ENCODE results near the gene ZCWPW1.
A peak's percentile ranks its signal among the peaks of the same experiment; 100 is the strongest.
"Not testable (repeated sequence)": the region's sequence is repeated elsewhere in the genome, so short reads cannot be mapped to it uniquely, and the experiment has no call there.

Gene ZCWPW1

DNA sequence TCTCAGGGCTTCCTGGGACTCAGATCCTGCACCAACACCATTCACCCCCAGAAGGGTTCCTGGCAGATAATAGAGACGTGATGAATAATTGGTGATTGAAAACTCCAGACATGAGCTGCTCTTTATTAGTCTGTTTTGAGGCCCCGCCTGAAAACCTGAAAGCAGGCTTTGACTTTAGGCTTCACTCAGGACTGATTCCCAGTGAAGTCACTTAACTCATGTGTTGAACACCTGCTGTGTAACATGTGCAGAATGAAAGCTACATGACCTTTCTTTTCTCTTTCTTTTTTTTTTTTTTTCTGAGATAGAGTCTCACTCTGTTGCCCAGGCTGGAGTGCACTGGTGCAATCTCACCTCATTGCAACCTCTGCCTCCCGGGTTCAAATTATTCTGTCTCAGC, 26.7 kb upstream of the ZCWPW1 start:
- DNase-seq, result no peak

DNA sequence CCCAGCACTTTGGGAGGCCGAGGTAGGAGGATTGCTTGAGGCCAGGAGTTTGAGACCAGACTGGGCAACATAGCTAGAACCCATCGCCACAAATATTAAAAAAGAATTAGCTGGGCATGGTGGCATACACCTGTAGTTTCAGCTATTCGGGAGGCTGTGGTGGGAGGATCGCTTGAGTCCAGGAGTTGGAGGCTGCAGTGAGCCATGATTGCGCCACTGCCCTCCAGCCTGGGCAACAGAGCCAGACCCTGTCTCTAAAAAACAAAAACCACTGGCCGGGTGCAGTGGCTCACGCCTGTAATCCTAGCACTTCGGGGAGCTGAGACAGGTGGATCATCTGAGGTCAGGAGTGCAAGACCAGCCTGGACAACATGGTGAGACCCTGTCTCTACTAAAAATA, 25.4 kb upstream of the ZCWPW1 start:
- not testable (repeated sequence) for DNase-seq

DNA sequence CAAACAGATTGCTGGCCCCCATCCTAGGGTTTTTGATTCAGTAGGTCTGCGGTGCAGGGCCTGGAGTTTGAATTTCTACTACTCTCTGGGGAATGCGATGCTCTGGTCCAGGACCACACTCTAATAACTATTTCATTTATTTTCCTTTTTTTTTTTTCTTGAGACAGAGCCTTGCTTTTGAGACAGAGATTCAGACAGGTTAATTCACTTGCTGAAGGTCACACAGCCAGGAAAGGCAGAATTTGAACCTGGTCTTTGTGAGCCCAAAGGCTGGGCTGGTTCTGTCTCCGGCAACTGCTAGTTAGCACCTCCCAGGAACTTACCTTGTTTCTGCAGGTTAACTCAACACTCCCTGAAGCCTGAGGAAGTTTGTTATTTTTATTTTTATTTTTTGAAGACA, 24.0 kb upstream of the ZCWPW1 start:
- no peak for DNase-seq

DNA sequence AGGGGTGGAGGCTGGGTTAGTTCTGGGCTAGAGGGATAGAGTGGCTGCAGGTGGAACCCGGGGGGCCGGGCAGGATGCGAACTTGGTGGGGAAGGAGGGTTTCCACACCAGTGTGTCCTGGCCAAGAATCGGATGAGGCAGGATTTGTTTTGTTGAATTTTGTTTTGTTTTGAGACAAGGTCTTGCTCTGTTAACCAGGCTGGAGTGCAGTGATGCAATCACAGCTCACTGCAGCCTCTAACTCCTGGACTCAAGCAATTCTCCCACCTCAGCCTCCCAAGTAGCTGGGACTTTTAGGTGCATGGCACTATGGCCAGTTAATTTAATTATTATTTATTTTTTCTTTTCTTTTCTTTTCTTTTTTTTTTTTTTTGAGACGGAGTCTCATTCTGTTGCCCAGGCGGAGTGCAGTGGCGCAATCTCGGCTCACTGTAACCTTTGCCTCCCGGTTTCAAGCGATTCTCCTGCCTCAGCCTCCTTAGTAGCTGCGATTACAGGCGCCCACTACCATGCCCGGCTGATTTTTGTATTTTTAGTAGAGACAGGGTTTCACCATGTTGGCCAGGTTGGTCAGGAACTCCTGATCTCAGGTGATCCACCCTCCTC, 20.8 kb upstream of the ZCWPW1 start:
- DNase-seq, result no peak

DNA sequence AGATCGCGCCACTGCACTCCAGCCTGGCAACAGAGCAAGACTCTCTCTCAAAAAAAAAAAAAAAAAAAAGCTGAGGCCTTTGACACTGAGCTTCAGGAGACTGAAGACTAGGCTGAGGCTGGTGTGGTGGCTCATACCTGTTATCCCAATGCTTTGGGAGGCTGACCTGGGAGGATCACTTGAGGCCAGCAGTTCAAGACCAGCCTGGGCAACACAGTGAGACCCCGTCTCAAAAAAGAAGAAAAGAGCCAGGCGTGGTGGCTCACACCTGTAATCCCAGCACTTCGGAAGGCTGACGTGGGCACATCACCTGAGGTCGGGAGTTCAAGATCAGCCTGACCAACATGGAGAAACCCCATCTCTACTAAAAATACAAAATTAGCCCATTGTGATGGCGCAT, 18.9 kb upstream of the ZCWPW1 start:
- not testable (repeated sequence) for DNase-seq

DNA sequence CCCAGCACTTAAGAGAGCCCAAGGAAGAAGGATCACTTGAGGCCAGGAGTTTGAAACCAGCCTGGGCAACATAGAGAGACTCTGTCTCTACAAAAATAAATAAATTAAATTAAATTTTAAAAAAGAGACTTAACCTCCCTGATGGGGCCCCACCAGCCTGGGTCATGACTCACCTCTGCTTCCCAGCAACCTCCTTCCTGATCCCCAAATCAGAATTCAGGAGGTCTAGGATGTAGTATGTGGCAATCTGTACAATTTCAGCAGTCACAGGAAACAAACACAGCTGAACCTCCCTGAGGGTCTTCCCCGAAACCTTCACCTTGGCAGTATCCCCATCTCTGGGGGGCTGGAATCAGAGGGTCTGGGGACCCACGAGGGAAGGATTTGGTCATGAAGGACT, 17.5 kb upstream of the ZCWPW1 start:
- DNase-seq, result no peak

DNA sequence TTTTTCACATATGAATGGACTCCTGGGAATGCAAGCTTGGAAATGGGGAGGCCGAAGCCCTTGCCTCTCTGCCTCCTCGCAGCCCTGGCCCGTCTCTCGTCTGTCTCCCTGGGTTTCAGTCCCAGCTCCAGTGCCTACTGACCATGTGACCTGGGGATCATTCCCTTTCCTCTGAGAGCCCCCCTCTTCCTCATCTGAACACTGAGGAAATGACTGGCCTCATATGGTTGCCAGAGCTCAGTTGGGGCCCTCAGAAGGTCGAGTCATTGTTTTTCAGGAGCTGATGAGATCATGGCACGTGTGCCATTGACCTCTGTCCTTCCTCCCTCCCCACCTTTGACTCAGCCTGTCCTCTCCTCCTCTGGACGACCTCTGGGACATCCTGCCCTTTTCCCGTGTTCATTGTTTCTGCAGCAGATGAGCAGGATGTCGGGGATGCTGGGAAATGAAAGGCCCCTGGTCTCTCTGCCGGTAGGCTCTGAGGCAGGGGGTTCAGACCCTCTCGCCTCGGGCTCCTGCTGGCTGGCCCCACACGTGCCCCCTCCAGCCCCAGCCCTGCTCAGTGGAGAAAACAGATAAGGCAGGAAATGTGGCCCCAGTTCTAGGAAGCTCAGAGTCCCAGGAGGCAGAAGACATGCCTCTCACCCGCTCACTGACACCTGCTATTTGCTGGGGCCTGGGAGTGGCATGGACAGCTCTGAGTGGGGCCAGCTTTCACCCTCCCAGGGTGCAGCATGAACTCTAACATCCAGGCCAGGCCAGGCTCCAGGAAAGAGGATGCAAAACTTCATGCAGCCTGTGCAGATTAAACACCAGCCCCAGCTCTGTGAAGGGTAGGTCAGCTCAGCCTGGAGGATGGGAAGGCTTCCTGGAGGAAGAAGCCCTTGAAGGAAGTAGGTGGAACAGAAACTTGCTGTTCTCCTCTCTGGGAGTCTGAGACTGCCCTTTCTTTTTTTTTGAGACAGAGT, 16.1 kb upstream of the ZCWPW1 start:
- no peak for DNase-seq

DNA sequence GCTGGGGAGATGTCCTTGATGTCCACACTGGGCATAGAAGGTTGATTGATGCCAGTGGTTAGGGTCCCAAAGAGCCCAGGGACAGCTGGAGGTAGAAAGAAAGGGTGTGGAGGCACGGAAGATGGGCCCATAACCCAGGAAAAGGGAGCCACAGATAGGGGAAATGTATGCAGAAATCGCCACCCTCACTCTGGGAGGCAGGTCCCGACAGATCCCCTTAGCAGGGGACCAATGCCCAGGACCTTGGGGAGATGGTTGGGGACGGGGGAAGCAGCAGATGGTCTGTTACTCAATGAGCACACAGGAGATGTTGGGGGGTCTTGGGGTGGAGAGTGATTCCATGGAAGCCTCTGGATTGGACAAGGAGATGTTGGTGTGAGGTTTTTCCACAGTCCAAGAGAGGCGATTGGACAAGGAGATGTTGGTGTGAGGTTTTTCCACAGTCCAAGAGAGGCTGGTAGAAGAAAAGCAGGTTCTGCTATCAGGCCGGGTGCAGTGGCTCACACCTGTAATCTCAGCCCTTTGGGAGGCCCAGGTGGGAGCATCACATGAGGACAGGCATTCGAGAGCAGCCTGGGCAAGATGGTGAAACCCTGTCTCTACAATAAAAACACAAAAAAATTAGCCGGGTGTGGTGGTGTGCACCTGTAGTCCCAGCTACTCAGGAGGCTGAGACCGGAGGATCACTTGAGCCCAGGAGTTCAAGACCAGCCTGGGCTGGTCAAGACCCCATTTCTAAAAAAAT, 14.8 kb upstream of the ZCWPW1 start:
- DNase-seq, result no peak

DNA sequence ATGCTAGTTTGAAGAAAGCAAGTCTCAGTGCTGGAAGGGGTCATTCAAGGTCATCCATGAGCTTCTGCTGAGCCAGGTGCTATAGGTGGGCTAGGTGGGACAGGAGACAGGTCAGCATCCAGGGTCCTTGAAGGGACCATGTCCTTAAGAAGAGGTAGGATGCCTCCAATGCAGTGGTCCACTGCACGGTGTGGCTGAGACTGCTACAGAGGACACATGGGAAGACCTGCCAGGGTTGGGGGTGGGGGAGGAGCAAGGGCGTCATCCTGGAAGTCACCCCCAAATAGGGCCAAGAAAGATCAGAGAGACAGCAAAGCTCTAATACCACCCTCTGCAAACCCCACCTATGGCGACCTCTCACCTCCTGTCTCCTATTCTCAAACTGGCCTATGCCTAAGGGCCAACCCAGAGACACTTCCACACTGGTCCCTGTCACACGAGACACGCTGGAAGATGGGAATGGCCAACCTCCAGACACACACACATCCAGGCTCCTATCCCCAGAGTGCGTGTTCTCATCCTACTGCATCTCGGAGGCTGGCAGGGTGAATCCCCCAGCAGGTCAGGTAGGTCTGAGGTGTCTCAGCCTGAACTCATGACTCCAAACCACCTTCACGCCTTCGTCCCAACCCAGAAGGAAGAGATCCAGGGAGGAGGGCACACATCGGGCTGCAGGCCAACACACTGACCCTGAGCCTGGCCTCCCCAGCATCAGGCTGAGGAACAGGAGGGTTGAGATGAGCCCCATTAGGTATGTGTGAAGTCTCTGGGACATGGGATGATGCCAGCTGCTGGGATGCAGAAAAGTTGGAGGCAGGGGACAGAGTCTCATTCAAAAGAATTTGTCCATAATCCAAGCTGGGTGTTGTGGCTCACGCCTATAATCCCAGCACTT, 13.4 kb upstream of the ZCWPW1 start:
- DNase-seq, result no peak

DNA sequence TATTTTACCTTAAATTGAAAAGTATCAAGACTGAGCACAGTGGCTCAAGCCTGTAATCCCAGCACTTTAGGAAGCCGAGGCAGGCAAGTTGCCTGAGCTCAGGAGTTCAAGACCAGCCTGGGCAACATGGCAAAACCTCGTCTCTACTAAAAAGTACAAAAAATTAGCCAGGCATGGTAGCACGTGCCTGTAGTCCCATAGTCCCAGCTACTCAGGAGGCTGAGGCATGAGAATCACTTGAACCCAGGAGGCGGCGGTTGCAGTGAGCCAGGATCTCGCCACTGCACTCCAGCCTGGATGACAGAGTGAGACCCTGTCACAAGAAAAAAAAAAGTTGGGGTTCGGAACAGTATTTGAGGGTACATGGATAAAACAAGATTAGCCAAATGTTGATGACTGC, 10.7 kb upstream of the ZCWPW1 start:
- not testable (repeated sequence) for DNase-seq

DNA sequence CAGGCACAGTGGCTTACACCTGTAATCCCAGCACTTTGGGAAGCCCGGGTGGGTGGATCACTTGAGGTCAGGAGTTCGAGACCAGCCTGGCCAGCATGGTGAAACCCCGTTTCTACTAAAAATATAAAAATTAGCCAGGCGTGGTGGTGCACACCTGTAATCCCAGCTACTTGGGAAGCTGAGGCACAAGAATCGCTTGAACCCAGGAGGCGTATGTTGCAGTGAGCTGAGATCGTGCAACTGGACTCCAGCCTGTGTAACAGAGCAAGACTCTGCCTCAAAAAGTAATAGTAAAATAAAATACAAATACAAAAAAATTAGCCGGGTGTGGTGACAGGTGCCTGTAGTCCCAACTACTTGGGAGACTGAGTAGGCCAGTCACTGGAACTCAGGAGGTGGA, 10.2 kb upstream of the ZCWPW1 start:
- not testable (repeated sequence) for DNase-seq

DNA sequence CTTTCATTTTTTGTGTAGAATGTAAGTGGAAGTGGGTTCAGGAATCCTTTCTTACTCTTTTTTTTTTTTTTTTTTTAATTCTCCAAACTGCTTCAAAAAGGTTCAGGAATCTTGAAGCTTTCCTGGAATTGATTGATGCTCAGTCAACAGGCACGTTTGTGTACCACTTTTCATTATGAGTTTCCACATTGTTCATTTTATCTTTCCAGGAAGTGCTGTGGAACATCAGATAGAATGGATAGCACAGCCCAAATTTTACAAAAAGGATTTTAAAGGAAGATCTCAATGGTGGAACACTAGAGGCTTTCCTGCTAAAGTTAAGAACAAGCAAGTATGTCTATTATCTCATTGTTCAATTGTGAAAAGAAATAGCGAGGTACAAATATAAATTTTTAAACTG, 9.7 kb upstream of the ZCWPW1 start:
- no peak for DNase-seq

DNA sequence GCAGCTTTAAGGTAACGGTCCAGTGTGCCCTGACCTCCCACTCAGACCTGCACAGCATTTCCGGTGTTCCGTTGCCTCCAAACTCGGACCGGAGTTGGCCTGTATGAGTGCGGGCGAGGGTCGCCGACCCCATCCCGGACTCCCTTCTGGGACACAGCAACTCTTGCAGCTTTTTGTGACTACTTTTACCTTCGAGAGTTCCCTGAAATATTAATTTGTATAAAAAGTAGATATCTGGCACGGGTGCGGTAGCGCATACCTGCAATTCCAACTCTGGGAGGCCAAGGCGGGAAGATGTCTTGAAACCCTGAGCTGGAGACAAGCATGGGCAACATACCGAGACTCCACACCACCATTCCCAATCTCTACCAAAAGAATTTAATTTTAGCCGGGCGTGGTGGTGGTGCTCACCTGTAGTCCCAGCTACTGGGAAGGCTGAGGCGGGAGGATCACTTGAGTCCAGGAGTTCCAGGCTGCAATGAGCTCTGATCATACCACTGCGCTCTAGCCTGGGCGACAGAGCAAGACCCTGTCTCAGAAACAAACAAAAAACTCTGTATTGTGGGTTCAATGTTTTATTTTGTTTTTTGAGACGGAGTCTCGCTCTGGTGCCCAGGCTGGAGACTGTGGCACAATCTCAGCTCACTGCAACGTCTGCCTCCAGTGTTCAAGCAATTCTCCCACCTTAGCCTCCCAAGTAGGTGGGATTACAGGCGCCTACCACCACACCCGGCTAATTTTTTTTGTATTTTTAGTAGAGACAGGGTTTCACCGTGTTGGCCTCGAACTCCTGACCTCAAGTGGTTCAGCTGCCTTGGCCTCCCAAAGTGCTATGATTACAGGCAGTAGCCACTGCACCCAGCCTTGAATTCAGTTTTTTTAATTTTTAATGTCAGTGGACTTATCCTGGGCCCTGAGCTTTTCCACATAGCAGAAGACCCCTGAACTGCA, 8.9 kb upstream of the ZCWPW1 start:
- no peak for DNase-seq

DNA sequence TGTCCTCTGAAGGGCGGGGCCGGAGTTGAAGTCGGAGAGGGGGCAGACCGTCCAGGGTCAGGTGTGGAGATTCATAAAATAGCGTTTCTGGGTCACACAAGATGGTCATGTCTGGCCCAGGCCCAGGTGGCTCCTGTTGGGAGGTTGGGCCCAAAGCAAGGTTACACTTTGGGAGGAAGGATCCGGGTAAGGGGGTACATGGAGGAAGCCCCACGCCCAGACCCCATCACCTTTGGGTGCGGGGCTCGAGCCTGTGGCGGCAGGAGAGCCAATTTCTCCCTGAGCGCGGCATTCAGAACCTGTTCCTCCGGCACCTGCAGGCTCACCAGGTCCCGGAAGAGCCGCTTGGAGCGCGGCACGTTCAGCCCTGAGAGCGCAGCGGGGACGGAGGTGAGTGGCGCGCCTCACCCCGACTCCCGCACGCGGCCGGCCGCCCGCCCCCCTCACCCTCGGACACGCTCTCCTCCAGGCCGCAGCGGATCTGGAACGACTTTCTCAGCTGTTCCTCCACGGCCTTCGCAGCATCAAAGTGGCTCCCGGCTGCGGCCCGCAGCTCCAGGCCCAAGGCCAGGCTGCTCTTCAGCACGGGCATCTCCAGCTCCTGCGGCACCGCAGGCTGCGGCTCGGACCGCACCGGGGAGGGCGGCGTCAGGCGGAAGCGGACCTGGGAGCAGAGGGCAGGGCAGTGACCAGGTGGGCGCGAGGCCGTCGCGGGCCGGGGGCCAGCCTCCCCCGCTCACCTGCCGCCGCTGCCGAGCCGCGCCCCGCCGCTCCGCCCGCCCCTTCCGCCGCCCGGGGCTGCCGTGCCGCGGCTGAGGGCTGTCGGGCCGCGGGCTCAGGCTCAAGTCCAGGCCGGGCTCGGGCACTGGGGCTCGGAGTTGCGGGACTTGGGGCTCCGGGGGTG, 7.2 kb upstream of the ZCWPW1 start:
- peak; percentile 52 for DNase-seq

DNA sequence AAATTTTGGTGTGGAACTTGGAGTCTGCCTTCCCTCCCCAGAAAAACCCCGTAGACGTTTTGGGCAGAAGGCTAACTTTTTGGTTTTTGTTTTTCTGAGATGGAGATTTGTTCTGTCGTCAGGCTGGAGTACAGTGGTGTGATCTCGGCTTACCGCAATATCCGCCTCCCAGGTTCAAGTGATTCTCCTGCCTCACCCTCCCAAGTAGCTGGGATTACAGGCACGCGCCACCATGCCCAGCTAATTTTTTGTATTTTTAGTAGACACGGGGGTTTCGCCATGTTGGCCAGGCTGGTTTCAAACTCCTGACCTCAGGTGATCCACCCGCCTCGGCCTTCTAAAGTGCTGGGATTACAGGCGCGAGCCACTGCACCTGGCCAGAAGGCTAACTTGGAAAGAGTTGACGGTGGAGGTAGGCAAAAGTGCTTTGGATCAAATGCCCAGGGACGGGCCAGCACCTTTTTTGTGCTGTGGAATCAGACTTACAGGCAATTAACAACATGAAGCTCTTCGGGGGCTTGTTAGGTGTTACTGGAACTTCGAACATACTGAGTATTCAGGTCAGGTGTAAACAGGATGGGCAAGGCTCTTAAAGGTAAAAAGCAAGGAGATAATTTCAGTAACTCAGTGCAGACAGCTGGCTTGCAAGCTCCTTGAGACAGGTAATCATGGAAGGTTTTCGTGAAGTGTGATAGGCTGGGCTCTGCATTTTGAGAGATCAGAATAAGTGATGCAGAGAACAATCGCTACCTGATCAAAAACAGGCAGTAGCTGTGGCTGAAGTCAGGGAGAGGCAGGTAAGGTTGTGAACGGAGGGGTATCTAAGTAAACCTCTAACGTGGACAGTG, 6.0 kb upstream of the ZCWPW1 start:
- no peak for DNase-seq

DNA sequence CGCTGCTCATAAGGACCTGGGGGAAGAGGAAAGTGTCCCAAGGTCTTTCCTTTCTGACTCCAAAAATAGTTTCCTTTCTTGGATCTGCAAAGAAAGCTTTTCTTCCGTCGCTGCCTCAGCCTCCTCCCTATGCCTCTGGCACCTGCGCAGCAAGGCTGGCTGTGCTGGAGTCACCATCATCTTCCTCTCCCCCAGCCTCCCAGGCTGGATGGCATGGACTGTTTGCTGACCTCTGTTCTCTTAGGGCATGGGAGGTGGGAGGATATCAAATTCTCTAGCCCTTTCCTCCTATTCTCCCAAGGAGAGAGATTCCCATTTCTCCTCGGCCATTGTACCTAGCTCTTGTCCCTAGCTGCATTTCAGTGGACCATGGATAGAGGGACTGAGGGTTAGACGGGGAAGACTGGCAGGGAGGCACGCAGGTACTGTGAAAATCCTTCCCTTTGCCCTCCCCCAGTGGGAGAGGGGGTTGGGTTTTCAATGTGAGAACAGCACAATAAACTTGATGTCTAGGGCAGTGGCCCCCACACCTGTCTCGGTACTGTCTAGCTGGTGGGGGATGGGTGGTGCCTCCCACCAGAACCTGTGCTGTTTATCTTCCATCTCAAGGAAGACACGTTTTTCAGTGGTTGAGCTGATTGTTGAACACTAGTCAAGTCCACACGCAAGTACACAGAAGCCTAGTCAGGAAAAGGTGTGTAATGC, 5.2 kb upstream of the ZCWPW1 start:
- DNase-seq, result no peak

DNA sequence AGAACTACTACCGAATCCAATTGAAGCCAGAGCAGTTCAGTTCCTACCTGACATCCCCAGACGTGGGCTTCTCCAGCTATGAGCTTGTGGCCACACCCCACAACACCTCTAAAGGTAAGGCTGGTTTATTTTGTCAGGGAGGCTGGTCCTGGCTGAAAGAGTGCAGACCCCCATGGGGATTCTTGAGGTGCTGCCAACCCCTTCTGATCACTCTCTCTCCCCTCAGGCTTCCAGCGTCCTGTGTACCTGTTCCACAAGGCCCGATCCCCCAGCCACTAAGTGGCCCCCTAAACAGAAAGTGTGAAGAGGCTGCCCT, 4.7 kb upstream of the ZCWPW1 start:
- DNase-seq, result no peak

DNA sequence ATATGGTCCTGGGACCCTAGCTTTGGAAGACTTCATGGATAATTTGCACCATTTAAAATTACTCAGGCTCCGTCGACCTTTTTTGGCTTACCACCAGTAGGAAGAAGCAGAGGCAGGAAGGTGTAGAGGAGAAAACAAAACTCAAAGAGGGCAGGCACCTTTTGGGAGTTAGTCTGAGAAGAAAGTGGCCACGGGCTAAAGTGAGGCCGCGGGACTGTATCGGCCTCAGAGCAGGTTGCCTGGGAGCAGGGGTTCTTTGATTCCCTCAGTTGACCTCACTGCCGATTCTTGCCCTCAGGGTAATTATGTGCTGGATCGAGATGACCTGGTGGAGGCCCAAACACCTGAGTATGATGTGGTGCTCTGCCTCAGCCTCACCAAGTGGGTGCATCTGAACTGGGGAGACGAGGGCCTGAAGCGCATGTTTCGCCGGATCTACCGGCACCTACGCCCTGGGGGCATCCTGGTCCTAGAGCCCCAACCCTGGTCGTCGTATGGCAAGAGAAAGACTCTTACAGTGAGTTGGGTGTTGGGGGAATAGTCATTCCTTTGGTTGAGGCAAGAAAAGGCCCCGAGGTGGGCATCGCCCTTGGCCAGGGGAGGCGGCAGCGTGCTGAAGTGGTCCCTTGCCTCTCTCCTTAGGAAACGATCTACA, 4.2 kb upstream of the ZCWPW1 start:
- no peak for DNase-seq

Data from COR-L47 (cell line).